ENCODE results near the gene ATP8B3.

Gene ATP8B3

GRCh38 chr19:1823539-1824251, 11.6 kb upstream of the ATP8B3 start:
- H3K27me3 ChIP-seq (replicated peaks): no peaks in the 10 kb centered on the region
- peaks cover 60% of the 10 kb centered on the region for H3K36me3 ChIP-seq (replicated peaks)
- H3K27ac ChIP-seq: no peak overlapping the region
- TF ChIP-seq CTCF (IDR thresholded peaks at IDR 0.05; ENCODE audit: low read depth, low read length, missing control alignments): no peak
- in situ Hi-C loops (cut with HindIII; ENCODE audit: low pct_ligation_motif_present, low sequenced_read_pairs): no loop called here
- DNase-seq: no peak
- H3K4me3 ChIP-seq (ENCODE audit: low read depth, low read length): no peak overlapping the region

GRCh38 chr19:1823020-1823419, 10.9 kb upstream of the ATP8B3 start:
- no peak for TF ChIP-seq CTCF (IDR thresholded peaks at IDR 0.05; ENCODE audit: low read depth, low read length, missing control alignments)
- DNase-seq: no peak
- in situ Hi-C loops (cut with HindIII; ENCODE audit: low pct_ligation_motif_present, low sequenced_read_pairs): no loop called here

GRCh38 chr19:1822210-1822609, 10.1 kb upstream of the ATP8B3 start:
- H3K27ac ChIP-seq: no peak overlapping the region
- H3K4me3 ChIP-seq (ENCODE audit: low read depth, low read length): no peak overlapping the region
- peaks cover 64% of the 10 kb centered on the region for H3K36me3 ChIP-seq (replicated peaks)
- no peak for DNase-seq
- TF ChIP-seq CTCF (IDR thresholded peaks at IDR 0.05; ENCODE audit: low read depth, low read length, missing control alignments): no peak
- in situ Hi-C loops (cut with HindIII; ENCODE audit: low pct_ligation_motif_present, low sequenced_read_pairs): no loop called here
- H3K27me3 ChIP-seq (replicated peaks): no peaks in the 10 kb centered on the region

More at GRCh38 chr19:1823020-1823419, 10.9 kb upstream of the ATP8B3 start:
- no peak overlapping the region for H3K4me3 ChIP-seq (ENCODE audit: low read depth, low read length)
- H3K27me3 ChIP-seq (replicated peaks): no peaks in the 10 kb centered on the region
- no peak overlapping the region for H3K27ac ChIP-seq
- peaks cover 65% of the 10 kb centered on the region for H3K36me3 ChIP-seq (replicated peaks)

- TF ChIP-seq CTCF (IDR thresholded peaks at IDR 0.05; ENCODE audit: low read depth, low read length, missing control alignments): no peak
- Histone ChIP-seq H3K27me3 (replicated peaks) (no peaks in the 10 kb centered on the region), H3K4me3 (ENCODE audit: low read depth, low read length) (no peak overlapping the region), H3K27ac (no peak overlapping the region), H3K36me3 (replicated peaks) (peaks cover 75% of the 10 kb centered on the region)
- no peak for DNase-seq
- in situ Hi-C loops (cut with HindIII; ENCODE audit: low pct_ligation_motif_present, low sequenced_read_pairs): no loop called here
Observed at GRCh38 chr19:1819341-1820255, 7.5 kb upstream of the ATP8B3 start.

GRCh38 chr19:1818549-1819195, 6.6 kb upstream of the ATP8B3 start:
- in situ Hi-C loops (cut with HindIII; ENCODE audit: low pct_ligation_motif_present, low sequenced_read_pairs): no loop called here
- no peak for DNase-seq
- H3K4me3 ChIP-seq (ENCODE audit: low read depth, low read length): no peak overlapping the region
- H3K36me3 ChIP-seq (replicated peaks): peaks cover 68% of the 10 kb centered on the region
- TF ChIP-seq CTCF (IDR thresholded peaks at IDR 0.05; ENCODE audit: low read depth, low read length, missing control alignments): no peak
- H3K27ac ChIP-seq: no peak overlapping the region
- no peaks in the 10 kb centered on the region for H3K27me3 ChIP-seq (replicated peaks)

Measured in brain microvascular endothelial cell (primary cell).